GM23338 (cell line): ENCODE measurements around the gene GNPTAB. TPM values are rescaled to one million over a fixed set of nuclear protein-coding genes. Genes with fewer than 3 reads are reported as not detected.

Source experiments
- ATAC-seq: fragments of 200-7000 bp; cut with Tn5 transposase; 3 replicates; pipeline ENCODE4 v1.9.1; 2020
- DNase-seq: peaks from one replicate; pipeline ENCODE4 v3.0.0-alpha.2; 2015; ENCODE audit warnings: low spot score
- H2AFZ ChIP-seq: fragments of 200-600 bp; sonication (generic); 2 replicates; pipeline ENCODE4 v1.8.0; 2016; ENCODE audit warnings: antibody characterized with exemption, mild to moderate bottlenecking, moderate library complexity
- H3F3A ChIP-seq: fragments of 200-600 bp; sonication (generic); replicated peaks from 2 replicates; pipeline ENCODE4 v1.8.0; 2017; ENCODE audit warnings: antibody characterized with exemption, mixed run types, low read depth
- H3K27ac ChIP-seq: fragments of 200-600 bp; sonication (generic); 2 replicates; pipeline ENCODE4 v1.6.1; 2016; ENCODE audit warnings: low read depth
- H3K27me3 ChIP-seq: fragments of 200-600 bp; sonication (generic); 2 replicates; pipeline ENCODE4 v1.8.0; 2016; ENCODE audit warnings: mild to moderate bottlenecking, mixed run types, moderate library complexity; ENCODE audit not compliant: insufficient read depth
- H3K36me3 ChIP-seq: fragments of 200-600 bp; sonication (generic); 2 replicates; pipeline ENCODE4 v1.8.0; 2016; ENCODE audit warnings: mild to moderate bottlenecking; ENCODE audit not compliant: insufficient read depth
- H3K4me1 ChIP-seq: fragments of 200-600 bp; sonication (generic); 2 replicates; pipeline ENCODE4 v1.8.0; 2016; ENCODE audit warnings: mild to moderate bottlenecking, moderate library complexity; ENCODE audit not compliant: insufficient read depth
- H3K4me2 ChIP-seq: fragments of 200-600 bp; sonication (generic); 2 replicates; pipeline ENCODE4 v1.7.1; 2017; ENCODE audit warnings: mixed run types
- H3K4me3 ChIP-seq: fragments of 200-600 bp; sonication (generic); 2 replicates; pipeline ENCODE4 v1.6.1; 2016; ENCODE audit warnings: mixed run types
- H3K79me2 ChIP-seq: fragments of 200-600 bp; sonication (generic); replicated peaks from 2 replicates; pipeline ENCODE4 v1.8.0; 2017; ENCODE audit warnings: mild to moderate bottlenecking; ENCODE audit not compliant: insufficient read depth
- H3K9me2 ChIP-seq: fragments of 200-600 bp; sonication (generic); 2 replicates; pipeline ENCODE4 v1.8.0; 2017; ENCODE audit not compliant: insufficient read depth
- H4K20me1 ChIP-seq: fragments of 200-600 bp; sonication (generic); replicated peaks from 2 replicates; pipeline ENCODE4 v1.8.0; 2017; ENCODE audit warnings: mild to moderate bottlenecking; ENCODE audit not compliant: insufficient read depth
- H3K27ac Mint-ChIP-seq: 2 replicates; pipeline ENCODE4 v1.8.0; 2020; ENCODE audit warnings: inconsistent platforms, mild to moderate bottlenecking, moderate library complexity, mixed read lengths
- H3K27me3 Mint-ChIP-seq: 3 replicates; pipeline ENCODE4 v1.8.0; 2022; ENCODE audit warnings: low read depth, mild to moderate bottlenecking, moderate library complexity, mixed read lengths, inconsistent platforms; ENCODE audit not compliant: insufficient read depth, poor library complexity
- H3K36me3 Mint-ChIP-seq: 3 replicates; pipeline ENCODE4 v1.8.0; 2021; ENCODE audit warnings: low read depth, mild to moderate bottlenecking, inconsistent platforms, moderate library complexity, mixed read lengths
- H3K4me1 Mint-ChIP-seq: 3 replicates; pipeline ENCODE4 v1.8.0; 2020; ENCODE audit warnings: mild to moderate bottlenecking, inconsistent platforms, mixed read lengths
- H3K4me3 Mint-ChIP-seq: 3 replicates; pipeline ENCODE4 v1.8.0; 2021; ENCODE audit warnings: moderate library complexity, mild to moderate bottlenecking, inconsistent platforms, mixed read lengths
- H3K9me3 Mint-ChIP-seq: 3 replicates; pipeline ENCODE4 v1.8.0; 2020; ENCODE audit warnings: moderate library complexity, mild to moderate bottlenecking, inconsistent platforms, mixed read lengths
- CREB1 ChIP-seq: fragments of 250-450 bp; sonication (Bioruptor Pico); IDR thresholded peaks from 2 replicates; pipeline ENCODE4 v1.5.0; 2020; ENCODE audit warnings: low read depth, mild to moderate bottlenecking, moderate library complexity
- CTCF ChIP-seq, 2 experiments: fragments of 200-600 bp in 1 of 2; sonication (generic) in 1 of 2; conservative IDR thresholded peaks; 2 replicates each; pipeline versions ENCODE4 v1.5.1 to v1.6.1; 2016 to 2017; ENCODE audit warnings: antibody characterized with exemption in 2 of 2, low read depth in 2 of 2, mild to moderate bottlenecking in 2 of 2, moderate library complexity in 1 of 2
- EZH2phosphoT487 ChIP-seq: fragments of 200-600 bp; sonication (generic); IDR thresholded peaks from one replicate; pipeline ENCODE4 v1.8.1; 2018; ENCODE audit warnings: antibody characterized with exemption; ENCODE audit not compliant: unreplicated experiment
- NANOG ChIP-seq: IDR thresholded peaks from 2 replicates; pipeline ENCODE4 v1.6.1; 2016; ENCODE audit warnings: antibody characterized with exemption, borderline replicate concordance
- POLR2AphosphoS5 ChIP-seq: IDR thresholded peaks from 2 replicates; pipeline ENCODE4 v1.6.1; 2016; ENCODE audit warnings: antibody characterized with exemption, low read depth
- STAT1 ChIP-seq: IDR thresholded peaks from one replicate; pipeline ENCODE4 v1.6.1; 2016; ENCODE audit warnings: antibody characterized with exemption; ENCODE audit not compliant: unreplicated experiment
- ZNF114 ChIP-seq: fragments of 250-450 bp; sonication (Bioruptor Pico); IDR thresholded peaks from 2 replicates; pipeline ENCODE4 v1.5.0; 2020; ENCODE audit warnings: mild to moderate bottlenecking, moderate library complexity
- ZNF331 ChIP-seq: fragments of 250-450 bp; sonication (Bioruptor Pico); IDR thresholded peaks from 2 replicates; pipeline ENCODE4 v1.5.0; 2020; ENCODE audit warnings: low read depth, mild to moderate bottlenecking, moderate library complexity
- ZNF462 ChIP-seq: fragments of 250-450 bp; sonication (Bioruptor Pico); IDR thresholded peaks from 2 replicates; pipeline ENCODE4 v1.5.0; 2020; ENCODE audit warnings: mild to moderate bottlenecking, moderate library complexity
- polyA plus RNA-seq: library from polyadenylated mRNA; unstranded; fragments of >200 nt; fragmentation: Nextera tagmentation; extraction: Ambion mirVana; gene quantifications from 2 replicates; pipeline ENCODE4 v1.2.1, GENCODE V29; 2016
- total RNA-seq: library from RNA; depleted of rRNA; stranded (reverse); fragments of >200 nt; shearing (Covaris generic); gene quantifications from 2 replicates; pipeline ENCODE4 v1.2.3, GENCODE V29; 2014

GNPTAB gene
- total and polyA plus RNA-seq, 2 experiments from 2014 or later: 23.6 to 58.3 TPM

GRCh38 chr12:101854747-101855146, 24.0 kb upstream of the GNPTAB start (continued):
- TF ChIP-seq ZNF462 (CRISPR knock-in tag) (no peak), POLR2AphosphoS5 (no peak), STAT1 (no peak), ZNF331 (CRISPR knock-in tag) (no peak), ZNF114 (CRISPR knock-in tag) (no peak), CREB1 (CRISPR knock-in tag) (no peak), EZH2phosphoT487 (no peak)

GRCh38 chr12:101852998-101853397, 22.2 kb upstream of the GNPTAB start:
- no peaks in the 10 kb centered on the region for H3K27me3 ChIP-seq
- H3K9me3 Mint-ChIP-seq: no peaks in the 10 kb centered on the region
- H3K4me1 Mint-ChIP-seq: no peaks in the 10 kb centered on the region
- H3K9me2 ChIP-seq: no peaks in the 10 kb centered on the region
- H3K36me3 Mint-ChIP-seq: no peaks in the 10 kb centered on the region
- H3F3A ChIP-seq: no peaks in the 10 kb centered on the region
- no peak overlapping the region for H3K27ac Mint-ChIP-seq
- no peak for ATAC-seq
- H2AFZ ChIP-seq: no peak overlapping the region
- no peaks in the 10 kb centered on the region for H3K4me1 ChIP-seq
- H3K27me3 Mint-ChIP-seq: peaks cover 2% of the 10 kb centered on the region
- H3K4me3 Mint-ChIP-seq: no peak overlapping the region
- H3K4me2 ChIP-seq: no peak overlapping the region
- no peaks in the 10 kb centered on the region for H3K79me2 ChIP-seq
- H3K4me3 ChIP-seq: no peak overlapping the region
- DNase-seq: no peak
- H4K20me1 ChIP-seq: no peaks in the 10 kb centered on the region
- no peak overlapping the region for H3K27ac ChIP-seq
- H3K36me3 ChIP-seq: no peaks in the 10 kb centered on the region
- TF ChIP-seq STAT1 (no peak), ZNF331 (CRISPR knock-in tag) (no peak), CTCF (conservative IDR thresholded peaks at IDR 0.05; ENCODE audit: low read depth in 2 of 2) (no peak), NANOG (no peak), ZNF462 (CRISPR knock-in tag) (no peak), POLR2AphosphoS5 (no peak)
